Mammary epithelial cell (primary cell): Measurements from ENCODE around the gene TEAD1.

Experiments
- EZH2 ChIP-seq: IDR thresholded peaks from 2 replicates; pipeline ENCODE4 v1.6.1; 2012; ENCODE audit warnings: low read length, inconsistent platforms, borderline replicate concordance
- TF ChIP-seq, protein P1 (sequence below), 2 donors: IDR thresholded peaks in 1 of 2; conservative IDR thresholded peaks in 1 of 2; 2 replicates each; pipeline ENCODE4 v1.5.1; 2011 to 2012; ENCODE audit warnings: inconsistent platforms in 2 of 2, low read length in 2 of 2, mild to moderate bottlenecking in 2 of 2, control low read depth in 1 of 2, low read depth in 1 of 2; ENCODE audit not compliant: insufficient read depth in 1 of 2; ENCODE audit errors: extremely low read depth in 1 of 2

DNA sequence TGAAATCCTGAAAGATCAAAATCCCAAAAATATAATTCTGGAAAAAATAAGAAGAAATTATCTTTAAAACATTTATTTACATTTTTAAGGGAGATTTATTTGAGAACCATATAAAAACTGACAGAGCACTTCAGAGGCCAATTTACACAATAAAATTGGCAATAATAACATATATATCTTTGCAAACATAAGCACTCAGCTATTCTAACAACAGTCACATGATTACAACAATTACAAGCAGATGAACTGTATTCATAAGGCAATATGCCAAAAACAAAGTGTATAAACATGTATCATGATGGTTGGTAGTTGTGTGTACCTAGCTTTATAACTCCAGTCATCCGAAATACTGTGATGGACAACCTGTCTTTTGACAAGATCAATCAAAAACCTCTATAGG is 317.2 kb downstream of the TEAD1 start:
- TF ChIP-seq EZH2 = no peak
- TF ChIP-seq, protein P1, sequence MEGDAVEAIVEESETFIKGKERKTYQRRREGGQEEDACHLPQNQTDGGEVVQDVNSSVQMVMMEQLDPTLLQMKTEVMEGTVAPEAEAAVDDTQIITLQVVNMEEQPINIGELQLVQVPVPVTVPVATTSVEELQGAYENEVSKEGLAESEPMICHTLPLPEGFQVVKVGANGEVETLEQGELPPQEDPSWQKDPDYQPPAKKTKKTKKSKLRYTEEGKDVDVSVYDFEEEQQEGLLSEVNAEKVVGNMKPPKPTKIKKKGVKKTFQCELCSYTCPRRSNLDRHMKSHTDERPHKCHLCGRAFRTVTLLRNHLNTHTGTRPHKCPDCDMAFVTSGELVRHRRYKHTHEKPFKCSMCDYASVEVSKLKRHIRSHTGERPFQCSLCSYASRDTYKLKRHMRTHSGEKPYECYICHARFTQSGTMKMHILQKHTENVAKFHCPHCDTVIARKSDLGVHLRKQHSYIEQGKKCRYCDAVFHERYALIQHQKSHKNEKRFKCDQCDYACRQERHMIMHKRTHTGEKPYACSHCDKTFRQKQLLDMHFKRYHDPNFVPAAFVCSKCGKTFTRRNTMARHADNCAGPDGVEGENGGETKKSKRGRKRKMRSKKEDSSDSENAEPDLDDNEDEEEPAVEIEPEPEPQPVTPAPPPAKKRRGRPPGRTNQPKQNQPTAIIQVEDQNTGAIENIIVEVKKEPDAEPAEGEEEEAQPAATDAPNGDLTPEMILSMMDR (conservative IDR thresholded peaks at IDR 0.05 in 1 of 2, IDR thresholded peaks at IDR 0.05 in 1 of 2; ENCODE audit: extremely low read depth in 1 of 2, insufficient read depth in 1 of 2, low read depth in 1 of 2, low read length in 2 of 2) = no peak
